ENCODE data around the gene RALB.

- TF ChIP-seq CTCF (conservative IDR thresholded peaks at IDR 0.05; ENCODE audit: low read depth, low read length) (no peak), USF2 (IDR thresholded peaks at IDR 0.05; ENCODE audit: low read depth, low read length) (no peak), POLR2A (IDR thresholded peaks at IDR 0.05; ENCODE audit: low read depth, low read length) (no peak), CHD1 (IDR thresholded peaks at IDR 0.05; ENCODE audit: low read depth, low read length) (no peak), RAD21 (IDR thresholded peaks at IDR 0.05; ENCODE audit: low read length) (no peak), RCOR1 (IDR thresholded peaks at IDR 0.05; ENCODE audit: insufficient replicate concordance, low read length) (no peak), SMC3 (IDR thresholded peaks at IDR 0.05; ENCODE audit: low read depth, low read length) (no peak), CEBPB (IDR thresholded peaks at IDR 0.05; ENCODE audit: low read depth, low read length) (no peak), MAFK (IDR thresholded peaks at IDR 0.05; ENCODE audit: low read depth, low read length) (no peak), RFX5 (IDR thresholded peaks at IDR 0.05; ENCODE audit: low read depth, low read length) (no peak), MXI1 (IDR thresholded peaks at IDR 0.05; ENCODE audit: borderline replicate concordance, low read depth, low read length) (no peak)
These were observed 89.3 kb downstream of the RALB start for GRCh38 chr2:120341977-120342376.
